A549 (cell line): ENCODE measurements around the gene LRRC57.

Experiments used
- CEBPB ChIP-seq, 2 experiments: fragments of >200 bp in 1 of 2; sonication (Bioruptor Twin) in 1 of 2; formaldehyde crosslinking in 1 of 2; IDR thresholded peaks; 2 replicates each; pipeline ENCODE4 v1.6.1; 2012 to 2016
- EP300 ChIP-seq, 2 experiments: fragments of >200 bp; sonication (Bioruptor Twin); formaldehyde crosslinking; IDR thresholded peaks; 2 replicates in 1 of 2; 3 replicates in 1 of 2; pipeline ENCODE4 v1.6.1; 2016 to 2017
- NPAS2 ChIP-seq: fragments of 250-450 bp; sonication (Bioruptor Pico); IDR thresholded peaks from 2 replicates; pipeline ENCODE4 v1.8.0; 2022; ENCODE audit warnings: mild to moderate bottlenecking, moderate library complexity, borderline replicate concordance
- PHF8 ChIP-seq: fragments of 200-600 bp; sonication (generic); IDR thresholded peaks from 2 replicates; pipeline ENCODE4 v1.6.1; 2016; ENCODE audit warnings: low read depth, mild to moderate bottlenecking, antibody characterized with exemption, moderate library complexity, borderline replicate concordance
- POLR2A ChIP-seq: IDR thresholded peaks from 2 replicates; pipeline ENCODE4 v1.6.1; 2012; ENCODE audit warnings: mild to moderate bottlenecking, low read length
- RAD21 ChIP-seq, 2 experiments: fragments of >200 bp in 1 of 2; sonication (Bioruptor Twin) in 1 of 2; formaldehyde crosslinking in 1 of 2; IDR thresholded peaks in 1 of 2; conservative IDR thresholded peaks in 1 of 2; 2 replicates in 1 of 2; 3 replicates in 1 of 2; pipeline ENCODE4 v1.6.1; 2012 to 2018; ENCODE audit warnings: inconsistent platforms in 1 of 2
- TF ChIP-seq, protein P1 (sequence below): fragments of >200 bp; sonication (Bioruptor Twin); formaldehyde crosslinking; IDR thresholded peaks from 3 replicates; pipeline ENCODE4 v1.5.1; 2016
- TF ChIP-seq, protein P2 (sequence below): fragments of 150-350 bp; IDR thresholded peaks from 2 replicates; pipeline ENCODE4 v1.6.1; 2014; ENCODE audit warnings: low read depth, mild to moderate bottlenecking, low read length
- TF ChIP-seq, protein P3 (sequence below): fragments of >200 bp; sonication (Bioruptor Twin); formaldehyde crosslinking; IDR thresholded peaks from 3 replicates; pipeline ENCODE4 v1.6.1; 2016
- TF ChIP-seq, protein P4 (sequence below): fragments of 450-650 bp; IDR thresholded peaks from 2 replicates; pipeline ENCODE4 v1.6.1; 2014; ENCODE audit warnings: antibody characterized with exemption

DNA sequence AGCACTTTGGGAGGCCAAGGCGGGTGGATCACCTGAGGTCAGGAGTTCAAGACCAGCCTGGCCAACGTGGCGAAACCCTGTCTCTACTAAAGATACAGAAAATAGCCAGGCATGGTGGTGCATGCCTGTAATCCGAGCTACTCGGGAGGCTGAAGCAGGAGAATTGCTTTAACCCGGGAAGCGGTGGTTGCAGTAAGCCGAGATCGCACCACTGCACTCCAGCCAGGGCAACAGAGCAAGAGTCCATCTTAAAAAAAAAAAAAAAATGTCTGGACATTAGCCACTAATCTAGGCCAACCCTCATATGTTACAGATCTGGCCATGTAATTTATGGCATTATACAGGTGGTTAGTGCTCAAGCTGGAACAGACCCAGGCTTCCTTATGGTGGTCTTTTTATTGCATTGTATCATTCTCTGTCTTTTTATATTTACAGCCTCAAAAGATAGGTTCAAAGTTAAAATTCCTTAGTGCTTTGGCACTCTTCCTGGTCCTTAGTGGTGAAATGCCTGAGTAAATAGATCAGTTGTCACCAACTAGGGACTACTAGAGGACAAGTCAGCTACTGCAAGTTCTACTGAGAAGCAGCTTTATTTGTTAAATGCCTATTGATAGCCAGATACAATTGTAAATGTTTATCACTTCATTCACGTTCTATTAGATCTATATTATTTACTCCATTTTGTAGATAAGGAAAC is 42.8 kb upstream of the LRRC57 start:
- TF ChIP-seq, protein P1, sequence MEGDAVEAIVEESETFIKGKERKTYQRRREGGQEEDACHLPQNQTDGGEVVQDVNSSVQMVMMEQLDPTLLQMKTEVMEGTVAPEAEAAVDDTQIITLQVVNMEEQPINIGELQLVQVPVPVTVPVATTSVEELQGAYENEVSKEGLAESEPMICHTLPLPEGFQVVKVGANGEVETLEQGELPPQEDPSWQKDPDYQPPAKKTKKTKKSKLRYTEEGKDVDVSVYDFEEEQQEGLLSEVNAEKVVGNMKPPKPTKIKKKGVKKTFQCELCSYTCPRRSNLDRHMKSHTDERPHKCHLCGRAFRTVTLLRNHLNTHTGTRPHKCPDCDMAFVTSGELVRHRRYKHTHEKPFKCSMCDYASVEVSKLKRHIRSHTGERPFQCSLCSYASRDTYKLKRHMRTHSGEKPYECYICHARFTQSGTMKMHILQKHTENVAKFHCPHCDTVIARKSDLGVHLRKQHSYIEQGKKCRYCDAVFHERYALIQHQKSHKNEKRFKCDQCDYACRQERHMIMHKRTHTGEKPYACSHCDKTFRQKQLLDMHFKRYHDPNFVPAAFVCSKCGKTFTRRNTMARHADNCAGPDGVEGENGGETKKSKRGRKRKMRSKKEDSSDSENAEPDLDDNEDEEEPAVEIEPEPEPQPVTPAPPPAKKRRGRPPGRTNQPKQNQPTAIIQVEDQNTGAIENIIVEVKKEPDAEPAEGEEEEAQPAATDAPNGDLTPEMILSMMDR = no peak
- TF ChIP-seq NPAS2 (CRISPR knock-in tag) (no peak), POLR2A (no peak), RAD21 (conservative IDR thresholded peaks at IDR 0.05 in 1 of 2, IDR thresholded peaks at IDR 0.05 in 1 of 2) (no peak), CEBPB (IDR thresholded peaks at IDR 0.05) (no peak), PHF8 (no peak), EP300 (IDR thresholded peaks at IDR 0.05) (no peak)
- TF ChIP-seq, protein P2, sequence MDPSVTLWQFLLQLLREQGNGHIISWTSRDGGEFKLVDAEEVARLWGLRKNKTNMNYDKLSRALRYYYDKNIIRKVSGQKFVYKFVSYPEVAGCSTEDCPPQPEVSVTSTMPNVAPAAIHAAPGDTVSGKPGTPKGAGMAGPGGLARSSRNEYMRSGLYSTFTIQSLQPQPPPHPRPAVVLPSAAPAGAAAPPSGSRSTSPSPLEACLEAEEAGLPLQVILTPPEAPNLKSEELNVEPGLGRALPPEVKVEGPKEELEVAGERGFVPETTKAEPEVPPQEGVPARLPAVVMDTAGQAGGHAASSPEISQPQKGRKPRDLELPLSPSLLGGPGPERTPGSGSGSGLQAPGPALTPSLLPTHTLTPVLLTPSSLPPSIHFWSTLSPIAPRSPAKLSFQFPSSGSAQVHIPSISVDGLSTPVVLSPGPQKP = no peak
- TF ChIP-seq, protein P3, sequence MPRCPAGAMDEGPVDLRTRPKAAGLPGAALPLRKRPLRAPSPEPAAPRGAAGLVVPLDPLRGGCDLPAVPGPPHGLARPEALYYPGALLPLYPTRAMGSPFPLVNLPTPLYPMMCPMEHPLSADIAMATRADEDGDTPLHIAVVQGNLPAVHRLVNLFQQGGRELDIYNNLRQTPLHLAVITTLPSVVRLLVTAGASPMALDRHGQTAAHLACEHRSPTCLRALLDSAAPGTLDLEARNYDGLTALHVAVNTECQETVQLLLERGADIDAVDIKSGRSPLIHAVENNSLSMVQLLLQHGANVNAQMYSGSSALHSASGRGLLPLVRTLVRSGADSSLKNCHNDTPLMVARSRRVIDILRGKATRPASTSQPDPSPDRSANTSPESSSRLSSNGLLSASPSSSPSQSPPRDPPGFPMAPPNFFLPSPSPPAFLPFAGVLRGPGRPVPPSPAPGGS = no peak
- TF ChIP-seq, protein P4, sequence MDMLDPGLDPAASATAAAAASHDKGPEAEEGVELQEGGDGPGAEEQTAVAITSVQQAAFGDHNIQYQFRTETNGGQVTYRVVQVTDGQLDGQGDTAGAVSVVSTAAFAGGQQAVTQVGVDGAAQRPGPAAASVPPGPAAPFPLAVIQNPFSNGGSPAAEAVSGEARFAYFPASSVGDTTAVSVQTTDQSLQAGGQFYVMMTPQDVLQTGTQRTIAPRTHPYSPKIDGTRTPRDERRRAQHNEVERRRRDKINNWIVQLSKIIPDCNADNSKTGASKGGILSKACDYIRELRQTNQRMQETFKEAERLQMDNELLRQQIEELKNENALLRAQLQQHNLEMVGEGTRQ = no peak
